ENCODE results near the gene MACROD1.

The MACROD1 gene

GRCh38 chr11:63961608-63962412 lies 204.1 kb downstream of the MACROD1 start:
- DNase-seq (ENCODE audit: low read depth in 2 of 2), result no peak

- DNase-seq (ENCODE audit: low read depth in 2 of 2), result no peak
Measured at GRCh38 chr11:63958008-63958407, 207.9 kb downstream of the MACROD1 start.

GRCh38 chr11:63952570-63952969 lies 213.3 kb downstream of the MACROD1 start:
- DNase-seq (ENCODE audit: low read depth in 2 of 2), result no peak

- no peak for DNase-seq (ENCODE audit: low read depth in 2 of 2)
Measured at GRCh38 chr11:63951779-63952536, 214.0 kb downstream of the MACROD1 start.

Measured in stimulated activated CD4-positive, alpha-beta T cell treated with anti-CD3 and anti-CD28 coated beads, Interleukin-12 subunit alpha, Interleukin-12 subunit beta, amount 100 ng/mL, for 24 hours (primary cell).